Trophoblast cell (in vitro differentiated cells and primary cell): ENCODE results near the gene PLXNA3.

ENCODE experiments used
- DNase-seq, 2 donors: peaks; one replicate each; pipeline ENCODE4 v3.0.0-alpha.2; 2016
- H2AFZ ChIP-seq: 2 replicates; pipeline ENCODE4 v1.6.1; 2013; ENCODE audit warnings: low read length, moderate library complexity, mild to moderate bottlenecking; ENCODE audit not compliant: insufficient read depth, poor library complexity
- H2AK5ac ChIP-seq: 2 replicates; pipeline ENCODE4 v1.6.1; 2013; ENCODE audit warnings: mild to moderate bottlenecking, low read length
- H2BK120ac ChIP-seq: 2 replicates; pipeline ENCODE4 v1.6.1; 2013; ENCODE audit warnings: low read length, mild to moderate bottlenecking, moderate library complexity; ENCODE audit not compliant: insufficient read depth, poor library complexity
- H2BK12ac ChIP-seq: 2 replicates; pipeline ENCODE4 v1.6.1; 2013; ENCODE audit warnings: mild to moderate bottlenecking, low read length, moderate library complexity
- H2BK5ac ChIP-seq: 2 replicates; pipeline ENCODE4 v1.6.1; 2013; ENCODE audit warnings: low read length, low read depth, moderate library complexity, mild to moderate bottlenecking; ENCODE audit not compliant: poor library complexity
- H3K14ac ChIP-seq: 2 replicates; pipeline ENCODE4 v1.6.1; 2013; ENCODE audit warnings: mild to moderate bottlenecking, low read length
- H3K18ac ChIP-seq: 2 replicates; pipeline ENCODE4 v1.6.1; 2013; ENCODE audit warnings: mild to moderate bottlenecking, low read length
- H3K23ac ChIP-seq: 2 replicates; pipeline ENCODE4 v1.6.1; 2013; ENCODE audit warnings: low read length
- H3K27ac ChIP-seq: 2 replicates; pipeline ENCODE4 v1.5.1; 2013; ENCODE audit warnings: low read depth, mild to moderate bottlenecking, inconsistent platforms, low read length, moderate library complexity
- H3K27me3 ChIP-seq: 2 replicates; pipeline ENCODE4 v1.6.1; 2013; ENCODE audit warnings: inconsistent platforms, mild to moderate bottlenecking, low read length, moderate library complexity; ENCODE audit not compliant: insufficient read depth
- H3K36me3 ChIP-seq, 2 experiments: 1 replicate in 1 of 2; 2 replicates in 1 of 2; pipeline ENCODE4 v1.6.1; 2013; ENCODE audit warnings: low read length in 2 of 2, mild to moderate bottlenecking in 2 of 2, moderate library complexity in 1 of 2; ENCODE audit not compliant: insufficient read depth in 2 of 2, control insufficient read depth in 1 of 2
- H3K4ac ChIP-seq: 2 replicates; pipeline ENCODE4 v1.6.1; 2013; ENCODE audit warnings: low read depth, mild to moderate bottlenecking, low read length, moderate library complexity
- H3K4me1 ChIP-seq, 2 experiments: 1 replicate in 1 of 2; 2 replicates in 1 of 2; pipeline ENCODE4 v1.6.1; 2013; ENCODE audit warnings: low read length in 2 of 2, mild to moderate bottlenecking in 2 of 2, moderate library complexity in 1 of 2; ENCODE audit not compliant: insufficient read depth in 2 of 2, control insufficient read depth in 1 of 2
- H3K4me2 ChIP-seq: 2 replicates; pipeline ENCODE4 v1.6.1; 2013; ENCODE audit warnings: inconsistent platforms, mild to moderate bottlenecking, low read length, moderate library complexity
- H3K4me3 ChIP-seq: 2 replicates; pipeline ENCODE4 v1.5.1; 2013; ENCODE audit warnings: mild to moderate bottlenecking, low read depth, low read length, inconsistent platforms
- H3K79me1 ChIP-seq: one replicate; pipeline ENCODE4 v1.6.1; 2013; ENCODE audit warnings: low read length
- H3K79me2 ChIP-seq: 2 replicates; pipeline ENCODE4 v1.6.1; 2013; ENCODE audit warnings: low read length, mild to moderate bottlenecking; ENCODE audit not compliant: control insufficient read depth, insufficient read depth, poor library complexity
- H3K9ac ChIP-seq: 2 replicates; pipeline ENCODE4 v1.6.1; 2013; ENCODE audit warnings: mild to moderate bottlenecking, low read length
- H3K9me3 ChIP-seq: 2 replicates; pipeline ENCODE4 v1.6.1; 2013; ENCODE audit warnings: low read depth, mild to moderate bottlenecking, control low read depth, inconsistent platforms, low read length; ENCODE audit not compliant: insufficient read depth
- H4K12ac ChIP-seq: 2 replicates; pipeline ENCODE4 v1.6.1; 2013; ENCODE audit warnings: low read depth, mild to moderate bottlenecking, low read length, moderate library complexity
- H4K8ac ChIP-seq: 2 replicates; pipeline ENCODE4 v1.6.1; 2013; ENCODE audit warnings: low read depth, mild to moderate bottlenecking, low read length, moderate library complexity
- H4K91ac ChIP-seq: one replicate; pipeline ENCODE4 v1.6.1; 2013; ENCODE audit warnings: low read depth, mild to moderate bottlenecking, low read length, moderate library complexity
- WGBS: extraction: QIAGEN DNeasy Blood & Tissue Kit; methylation state at CpG from one replicate; pipeline ENCODE4 v1.1.7; 2013; ENCODE audit warnings: missing lambda C conversion rate; ENCODE audit not compliant: insufficient read length, insufficient coverage; ENCODE audit errors: extremely low coverage; 5-methylcytosine and 5-hydroxymethylcytosine counted together

PLXNA3 gene

GRCh38 chrX:154482786-154483185 lies 24.7 kb downstream of the PLXNA3 start:
- WGBS = no CpG with 5 or more reads among the region's 7 CpGs
- Histone ChIP-seq H4K12ac (no peak overlapping the region), H3K23ac (no peak overlapping the region), H3K79me2 (peaks cover 6% of the 10 kb centered on the region), H4K91ac (peak overlapping the region; percentile 11), H3K79me1 (peaks cover 12% of the 10 kb centered on the region), H3K4ac (no peak overlapping the region), H2BK12ac (no peak overlapping the region), H3K36me3 (peaks cover 19 to 24% of the 10 kb centered on the region in 2 experiments), H3K4me3 (no peak overlapping the region), H3K9me3 (no peaks in the 10 kb centered on the region), H3K9ac (no peak overlapping the region), H2AK5ac (no peak overlapping the region), H3K27ac (no peak overlapping the region), H2BK5ac (no peak overlapping the region), H3K18ac (no peak overlapping the region), H3K27me3 (no peaks in the 10 kb centered on the region), H2BK120ac (no peak overlapping the region), H3K14ac (no peak overlapping the region), H4K8ac (no peak overlapping the region), H2AFZ (no peak overlapping the region), H3K4me2 (no peak overlapping the region), H3K4me1 (peaks cover 12 to 19% of the 10 kb centered on the region in 2 experiments)
- DNase-seq = no peak

- Histone ChIP-seq H3K27me3 (no peaks in the 10 kb centered on the region), H3K23ac (no peak overlapping the region), H3K14ac (no peak overlapping the region), H2AFZ (no peak overlapping the region), H4K12ac (no peak overlapping the region), H3K4me3 (no peak overlapping the region), H3K9me3 (peaks cover 1% of the 10 kb centered on the region), H3K4ac (no peak overlapping the region), H2BK5ac (no peak overlapping the region), H3K79me1 (peaks cover 12% of the 10 kb centered on the region), H3K79me2 (peaks cover 6% of the 10 kb centered on the region), H2AK5ac (no peak overlapping the region), H3K9ac (no peak overlapping the region), H2BK12ac (no peak overlapping the region), H3K27ac (no peak overlapping the region), H3K4me1 (peaks cover 12 to 17% of the 10 kb centered on the region in 2 experiments), H3K36me3 (peaks cover 24 to 29% of the 10 kb centered on the region in 2 experiments), H3K4me2 (no peak overlapping the region), H4K91ac (no peak overlapping the region), H3K18ac (no peak overlapping the region), H2BK120ac (no peak overlapping the region), H4K8ac (no peak overlapping the region)
- WGBS = no CpG with 5 or more reads among the region's 7 CpGs
- no peak for DNase-seq
Observed at GRCh38 chrX:154483325-154483724, 25.2 kb downstream of the PLXNA3 start.

DNA sequence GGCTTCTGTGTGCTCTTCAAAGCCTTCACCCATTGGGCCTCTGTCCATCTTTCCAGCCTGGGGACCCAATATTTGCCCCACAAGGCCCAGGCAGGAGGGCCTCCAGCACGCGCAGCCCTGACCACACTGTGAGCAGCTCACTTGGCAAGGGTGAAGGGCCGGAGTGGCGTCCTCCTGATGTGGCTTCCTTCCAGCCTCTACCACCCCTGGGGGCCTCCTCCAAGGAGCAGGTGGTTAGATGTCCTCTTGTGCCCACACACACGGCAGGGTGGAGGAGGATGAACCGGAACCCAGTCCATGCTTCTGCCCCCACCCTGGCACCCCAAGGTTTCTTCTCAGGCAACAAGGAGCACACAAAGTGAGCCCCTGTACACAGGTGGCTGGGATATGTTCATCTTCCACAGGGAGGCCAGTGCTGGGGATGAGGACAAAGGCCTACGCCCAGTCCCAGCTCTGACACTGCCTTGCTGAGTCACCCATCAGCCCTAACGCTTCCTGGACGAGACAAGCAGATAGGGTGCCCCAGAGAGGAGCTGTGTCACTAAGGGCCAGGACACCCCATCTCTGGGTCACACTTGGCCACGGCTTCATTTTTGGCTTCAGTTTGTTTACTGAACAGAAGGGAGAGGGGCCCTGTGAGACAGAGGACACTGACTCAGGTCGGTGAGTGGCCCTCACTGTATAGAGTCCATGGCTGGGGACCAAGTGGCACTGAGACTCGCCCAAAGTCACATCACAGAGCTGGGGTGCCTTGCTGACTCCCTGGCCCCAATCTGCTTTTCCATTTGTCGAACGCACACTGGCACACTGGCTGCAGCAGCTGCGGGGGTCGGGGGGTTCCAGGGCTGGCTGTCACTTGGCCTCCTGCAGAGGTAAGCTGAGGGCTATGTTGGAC lies 26.4 kb downstream of the PLXNA3 start:
- WGBS = no CpG with 5 or more reads among the region's 16 CpGs
- Histone ChIP-seq H3K79me1 (peaks cover 7% of the 10 kb centered on the region), H3K23ac (no peak overlapping the region), H3K4me2 (no peak overlapping the region), H2BK120ac (no peak overlapping the region), H4K91ac (no peak overlapping the region), H3K4ac (no peak overlapping the region), H2AK5ac (no peak overlapping the region), H3K27ac (no peak overlapping the region), H3K4me1 (peaks cover 18 to 20% of the 10 kb centered on the region in 2 experiments), H4K12ac (peak overlapping the region; percentile 5), H3K36me3 (peaks cover 31 to 34% of the 10 kb centered on the region in 2 experiments), H3K18ac (no peak overlapping the region), H3K14ac (no peak overlapping the region), H2BK12ac (no peak overlapping the region), H4K8ac (no peak overlapping the region), H2BK5ac (no peak overlapping the region), H3K79me2 (peaks cover 10% of the 10 kb centered on the region), H3K4me3 (no peak overlapping the region), H3K9me3 (peaks cover 1% of the 10 kb centered on the region), H2AFZ (no peak overlapping the region), H3K9ac (no peak overlapping the region), H3K27me3 (no peaks in the 10 kb centered on the region)
- no peak for DNase-seq

DNA sequence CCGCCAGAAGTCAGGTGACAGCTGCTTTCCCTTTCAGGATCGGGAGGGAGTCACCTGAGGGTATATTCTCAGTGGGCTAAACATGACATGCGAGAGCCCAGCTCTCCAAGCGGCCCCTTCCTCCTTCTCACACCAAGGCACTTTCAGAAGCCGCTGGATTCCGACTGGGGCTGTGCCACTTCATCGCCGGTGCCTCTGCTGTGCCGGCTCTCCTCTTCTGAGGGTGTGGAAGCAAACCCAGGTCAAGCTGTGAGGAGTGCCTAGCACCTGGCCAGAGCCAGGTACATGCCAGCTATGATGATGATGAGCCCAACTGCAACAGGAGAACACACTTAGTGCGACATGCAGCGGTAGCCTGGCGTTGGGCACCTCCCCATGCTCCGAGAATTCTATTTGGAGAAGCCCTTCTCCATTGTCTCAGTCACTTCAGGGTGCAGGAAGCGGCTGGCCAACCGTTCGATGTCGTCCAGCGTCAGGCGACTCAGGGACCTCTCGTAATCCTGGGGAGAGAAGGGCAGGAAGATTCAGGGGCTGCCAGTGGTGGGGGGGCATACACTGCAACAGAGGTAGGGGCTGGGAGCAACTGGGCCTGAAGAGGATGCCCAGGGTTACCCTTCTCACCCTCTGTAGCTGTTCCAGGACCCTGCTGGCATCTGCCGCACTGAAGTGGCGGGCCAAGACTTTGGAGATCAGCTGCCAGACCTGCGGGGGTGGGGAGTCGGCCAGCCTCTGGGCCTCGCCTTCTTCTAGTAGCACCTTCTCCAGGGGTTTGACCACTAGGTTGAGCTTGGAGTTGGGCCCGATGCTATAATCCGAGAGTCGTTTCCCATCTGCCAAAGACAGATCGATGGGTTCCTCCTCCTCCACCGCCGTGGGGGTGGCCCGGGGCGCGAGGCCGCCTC lies 27.3 kb downstream of the PLXNA3 start:
- H4K8ac ChIP-seq = peak overlapping the region; percentile 87
- peak overlapping the region; percentile 64 for H4K12ac ChIP-seq
- no CpG with 5 or more reads among the region's 35 CpGs for WGBS
- peak overlapping the region; percentile 88 for H3K4ac ChIP-seq
- peaks cover 16% of the 10 kb centered on the region for H3K79me2 ChIP-seq
- no peak overlapping the region for H2BK5ac ChIP-seq
- peak in 1 of 2 donors; percentile 36 for DNase-seq
- H3K27me3 ChIP-seq = no peaks in the 10 kb centered on the region
- H3K27ac ChIP-seq = peak overlapping the region; percentile 92
- H3K4me3 ChIP-seq = peak overlapping the region; percentile 83
- no peak overlapping the region for H2BK120ac ChIP-seq
- peaks cover 20 to 22% of the 10 kb centered on the region in 2 experiments for H3K4me1 ChIP-seq
- H3K9ac ChIP-seq = peak overlapping the region; percentile 87
- peak overlapping the region; percentile 90 for H3K14ac ChIP-seq
- H4K91ac ChIP-seq = peak overlapping the region; percentile 96
- peaks cover 31 to 34% of the 10 kb centered on the region in 2 experiments for H3K36me3 ChIP-seq
- H3K79me1 ChIP-seq = peaks cover 12% of the 10 kb centered on the region
- H2AFZ ChIP-seq = peak overlapping the region; percentile 28
- peak overlapping the region; percentile 83 for H3K4me2 ChIP-seq
- H3K18ac ChIP-seq = peak overlapping the region; percentile 92
- H2BK12ac ChIP-seq = no peak overlapping the region
- H3K23ac ChIP-seq = no peak overlapping the region
- peaks cover 1% of the 10 kb centered on the region for H3K9me3 ChIP-seq
- peak overlapping the region; percentile 88 for H2AK5ac ChIP-seq
